Measurements from ENCODE around the gene DENND1C. TPM values are rescaled to one million over a fixed set of nuclear protein-coding genes. Genes with fewer than 3 reads are reported as not detected.
"Not testable (repeated sequence)": the region's sequence is repeated elsewhere in the genome, so short reads cannot be mapped to it uniquely, and the experiment has no call there.

DENND1C gene
- total RNA-seq, 1 donor from 2014 or later: 0.51 TPM

- DNase-seq: not testable (repeated sequence)
These were observed 26.6 kb upstream of the DENND1C start for GRCh38 chr19:6508028-6508771.

- no peak for DNase-seq
These were observed 22.0 kb upstream of the DENND1C start for GRCh38 chr19:6503407-6504201.

- no peak for DNase-seq
These were observed 20.4 kb upstream of the DENND1C start, which contains the start of gene TUBB4A for GRCh38 chr19:6501740-6502648. TSS of gene TUBB4A (minus strand) at chr19:6502309. CDS start at chr19:6502212, 97 bp downstream.

- DNase-seq: no peak
These were observed 19.5 kb upstream of the DENND1C start for GRCh38 chr19:6500837-6501739.

GRCh38 chr19:6499052-6499790 is 17.6 kb upstream of the DENND1C start:
- no peak for DNase-seq

- no peak for DNase-seq
These were observed 16.9 kb upstream of the DENND1C start for GRCh38 chr19:6498294-6499036.

- DNase-seq: no peak
These were observed 14.4 kb upstream of the DENND1C start for GRCh38 chr19:6495947-6496346.

- DNase-seq: no peak
These were observed 12.9 kb upstream of the DENND1C start for GRCh38 chr19:6494438-6495036.

- no peak for DNase-seq
These were observed 10.4 kb upstream of the DENND1C start for GRCh38 chr19:6491802-6492592.

- DNase-seq: no peak
These were observed 8.5 kb upstream of the DENND1C start for GRCh38 chr19:6490134-6490533.

- DNase-seq: no peak
These were observed 7.9 kb upstream of the DENND1C start for GRCh38 chr19:6489278-6490061.

- no peak for DNase-seq
These were observed 3.2 kb upstream of the DENND1C start for GRCh38 chr19:6484831-6485230.

- no peak for DNase-seq
These were observed 2.6 kb upstream of the DENND1C start for GRCh38 chr19:6484230-6484629.

GRCh38 chr19:6483235-6483634 is 1.6 kb upstream of the DENND1C start:
- no peak for DNase-seq

- DNase-seq: no peak
These were observed 728 bp upstream of the DENND1C start for GRCh38 chr19:6482343-6482686.

- no peak for DNase-seq
These were observed 655 bp downstream of the DENND1C start for GRCh38 chr19:6480848-6481415.

- no peak for DNase-seq
These were observed 1.7 kb downstream of the DENND1C start for GRCh38 chr19:6479836-6480398.
